HG03442 (cell line): ENCODE results near the gene ADARB2.
"Not testable (repeated sequence)": the region's sequence is repeated elsewhere in the genome, so short reads cannot be mapped to it uniquely, and the experiment has no call there.

Source experiments
- ATAC-seq: cut with Tn5 transposase; IDR thresholded peaks from one replicate; pipeline ENCODE4 v1.9.1; 2021; ENCODE audit warnings: mild to moderate bottlenecking, moderate library complexity; ENCODE audit not compliant: unreplicated experiment

ADARB2 gene

GRCh38 chr10:1253523-1254353 is 483.6 kb downstream of the ADARB2 start:
- ATAC-seq, result no peak

DNA sequence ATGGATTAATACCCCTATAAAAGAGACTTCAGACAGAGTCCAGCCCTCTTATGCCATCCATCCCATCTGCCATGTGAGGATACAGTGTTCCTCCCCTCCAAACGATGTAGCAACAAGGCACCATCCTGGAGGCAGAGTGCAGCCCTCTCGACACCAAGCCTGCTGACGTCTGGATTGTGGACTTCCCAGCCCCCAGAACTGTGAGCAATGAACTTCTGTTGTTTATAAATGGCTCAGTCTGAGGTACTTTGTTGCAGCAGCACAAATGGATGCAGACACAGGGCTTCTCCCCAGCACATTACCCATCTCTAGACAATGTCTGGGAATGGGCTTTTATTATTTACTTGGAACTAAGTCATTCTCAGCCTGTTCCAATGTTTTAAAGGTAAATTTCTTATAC is 485.6 kb downstream of the ADARB2 start:
- ATAC-seq, result no peak

GRCh38 chr10:1249142-1249920 is 488.0 kb downstream of the ADARB2 start:
- no peak for ATAC-seq

DNA sequence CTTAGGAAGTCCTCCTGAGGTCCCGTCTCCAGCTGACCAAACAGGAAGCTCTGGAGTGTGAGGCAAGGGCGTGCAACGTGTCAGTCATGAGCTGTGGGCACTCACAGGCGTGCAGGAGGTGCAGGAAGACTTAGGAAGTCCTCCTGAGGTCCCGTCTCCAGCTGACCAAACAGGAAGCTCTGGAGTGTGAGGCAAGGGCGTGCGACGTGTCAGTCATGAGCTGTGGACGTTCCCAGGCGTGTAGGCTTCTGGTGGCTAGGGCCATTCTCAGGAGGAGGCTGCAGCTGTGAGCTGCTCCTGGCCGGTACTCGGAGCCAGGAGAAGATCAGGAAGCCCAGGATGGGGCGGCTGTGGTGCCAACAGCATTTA is 489.1 kb downstream of the ADARB2 start:
- ATAC-seq, result not testable (repeated sequence)

GRCh38 chr10:1247598-1248261 is 489.6 kb downstream of the ADARB2 start:
- ATAC-seq, result no peak

- ATAC-seq, result no peak
These were observed 492.8 kb downstream of the ADARB2 start for GRCh38 chr10:1244493-1244892.

- ATAC-seq, result no peak
These were observed 493.7 kb downstream of the ADARB2 start for GRCh38 chr10:1243486-1244234.

GRCh38 chr10:1242975-1243374 is 494.4 kb downstream of the ADARB2 start:
- ATAC-seq, result no peak

DNA sequence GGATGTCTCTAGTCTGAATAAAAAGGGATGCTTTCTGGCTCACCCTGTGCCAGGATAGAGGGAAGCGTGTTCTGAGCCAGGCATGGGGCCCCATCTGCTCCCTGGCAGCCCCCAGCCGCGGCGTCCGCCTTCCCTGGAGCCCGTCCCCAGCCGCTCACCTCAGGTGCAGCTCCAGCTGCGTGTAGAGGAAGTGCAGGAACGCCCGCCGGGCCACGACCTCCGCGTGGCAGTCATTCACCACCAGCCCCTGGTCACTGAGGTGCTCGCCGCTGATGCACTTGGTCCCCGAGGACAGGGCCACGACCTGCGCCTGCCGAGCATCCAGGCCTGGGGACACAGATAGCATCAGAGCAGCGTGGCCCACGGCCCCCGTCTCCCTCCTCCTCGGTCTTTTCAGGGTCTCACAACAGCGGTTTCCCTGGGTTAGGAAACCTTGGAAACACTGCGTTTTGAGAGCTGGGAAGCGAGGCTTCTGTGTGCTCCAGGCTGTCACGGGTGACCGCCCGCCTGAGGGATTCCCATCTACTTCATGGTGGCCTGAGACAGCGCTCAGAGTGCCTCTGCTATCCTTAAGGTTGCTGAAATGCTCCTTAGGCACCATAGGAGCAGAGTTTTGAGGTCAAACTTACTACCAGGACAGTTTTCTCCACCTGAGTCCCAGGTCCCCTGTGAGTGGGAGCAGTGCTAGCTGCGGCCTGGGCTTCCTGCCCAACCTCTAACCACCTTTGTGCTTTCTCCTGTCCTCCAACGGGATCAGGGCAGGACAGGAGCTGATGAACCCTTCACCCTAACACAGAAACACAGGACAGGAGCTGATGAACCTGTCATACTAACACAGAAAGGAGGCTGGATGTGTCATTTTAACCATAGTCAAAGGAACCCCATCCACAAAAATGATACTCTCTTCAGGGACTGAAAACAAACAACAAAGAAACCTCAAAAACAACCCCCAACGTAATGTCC is 495.1 kb downstream of the ADARB2 start:
- ATAC-seq, result no peak

GRCh38 chr10:1241322-1241890 is 495.9 kb downstream of the ADARB2 start:
- no peak for ATAC-seq

GRCh38 chr10:1240341-1240775 is 497.0 kb downstream of the ADARB2 start:
- ATAC-seq, result no peak

DNA sequence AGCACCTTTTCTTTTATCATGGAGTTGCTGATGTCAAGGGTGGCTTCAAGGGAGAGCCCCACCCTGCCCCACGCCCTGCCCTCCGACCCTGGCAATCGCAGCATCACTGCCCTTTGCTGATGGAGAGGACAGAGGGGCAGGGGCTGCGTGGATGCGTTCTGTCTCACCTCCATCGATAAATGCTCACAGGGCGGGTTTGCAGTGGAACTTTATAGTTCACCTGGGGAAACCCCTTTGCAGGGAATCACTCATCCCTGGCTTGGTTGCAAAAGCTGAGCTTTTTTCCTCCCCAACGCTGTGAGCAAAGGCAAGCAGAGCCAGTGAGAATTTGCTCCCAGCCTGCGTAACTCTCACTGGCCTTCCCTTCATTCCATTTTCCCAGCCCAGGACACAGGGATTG is 504.3 kb downstream of the ADARB2 start:
- ATAC-seq, result no peak

GRCh38 chr10:1232164-1232911 is 505.0 kb downstream of the ADARB2 start:
- no peak for ATAC-seq

- no peak for ATAC-seq
These were observed 506.6 kb downstream of the ADARB2 start for GRCh38 chr10:1230592-1231275.

DNA sequence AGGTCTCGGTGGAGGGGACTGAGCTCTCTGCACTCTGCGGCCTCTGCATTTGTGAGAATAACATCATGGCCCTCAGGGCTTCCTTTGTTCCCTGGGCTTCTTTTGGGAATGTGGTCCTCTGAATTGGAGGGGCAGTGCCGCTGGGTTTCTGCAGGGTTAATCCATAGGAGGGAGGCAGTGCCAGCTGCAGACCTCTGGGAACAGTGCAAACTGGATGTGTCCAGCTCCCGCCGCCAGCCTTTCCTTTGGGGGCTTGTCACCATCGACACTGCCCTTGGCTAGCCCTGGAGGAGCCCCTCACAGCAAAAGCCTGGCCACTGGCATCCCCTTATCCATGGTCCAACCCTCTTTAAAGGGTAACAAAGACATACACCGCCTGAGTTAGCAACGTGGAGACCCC is 507.2 kb downstream of the ADARB2 start:
- no peak for ATAC-seq

GRCh38 chr10:1229574-1229973 is 507.8 kb downstream of the ADARB2 start:
- ATAC-seq, result no peak

- no peak for ATAC-seq
These were observed 508.2 kb downstream of the ADARB2 start for GRCh38 chr10:1229116-1229515.

DNA sequence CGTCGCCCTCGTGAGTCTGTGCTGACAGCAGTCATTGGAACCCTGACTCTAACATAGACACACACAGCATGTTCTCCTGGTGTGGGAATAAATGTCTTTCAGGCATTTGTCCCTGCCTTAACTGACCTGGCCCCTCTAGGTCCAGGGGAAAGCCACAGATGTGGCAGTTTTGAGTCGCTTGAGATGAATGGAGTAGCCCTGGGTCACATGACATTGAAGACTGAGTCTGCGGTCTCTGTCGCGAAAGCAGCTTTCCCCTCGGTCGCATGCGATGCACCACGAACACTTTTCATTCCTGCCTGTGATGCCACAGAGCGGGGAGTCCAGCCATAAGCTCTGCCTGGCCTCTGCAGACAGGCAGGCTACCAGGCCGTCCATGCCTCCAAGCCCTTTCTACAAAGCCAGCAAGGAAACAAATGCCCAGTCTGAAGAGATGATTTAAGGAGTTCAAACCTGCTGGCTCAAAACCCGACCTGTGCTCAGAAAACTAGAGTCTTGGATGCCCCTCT is 508.8 kb downstream of the ADARB2 start:
- no peak for ATAC-seq
